H1 (cell line): ENCODE results near the gene SKIC8. TPM values are rescaled to one million over a fixed set of nuclear protein-coding genes. Genes with fewer than 3 reads are reported as not detected.

ENCODE experiments used
- CTCF ChIA-PET: fragments of 300-600 bp; sonication (Branson Sonifier 250); formaldehyde crosslinking; loops from one replicate; lab custom pipeline; 2021; ENCODE audit not compliant: partially characterized antibody; lab: Charles Lee
- POLR2A ChIA-PET: fragments of 300-600 bp; sonication (Branson Sonifier 250); formaldehyde crosslinking; loops from one replicate; lab custom pipeline; 2021; ENCODE audit warnings: inconsistent platforms; ENCODE audit not compliant: partially characterized antibody; lab: Charles Lee
- DNase-seq, 2 experiments: peaks; one replicate each; pipeline versions ENCODE4 v3.0.0 to v3.0.0-alpha.2; 2010 to 2022; ENCODE audit warnings: low spot score in 2 of 2, low read depth in 1 of 2, mixed read lengths in 1 of 2
- FAIRE-seq: peaks from 2 replicates; lab custom pipeline; 2011; peaks lifted over from hg19 to GRCh38; lab: Jason Lieb, UNC
- H2AFZ ChIP-seq: 2 replicates; pipeline ENCODE4 v1.8.1; 2012; ENCODE audit warnings: low read length, inconsistent platforms
- H2AK5ac ChIP-seq: 2 replicates; pipeline ENCODE4 v1.6.1; 2013; ENCODE audit warnings: low read depth, low read length
- H2BK120ac ChIP-seq: replicated peaks from 2 replicates; pipeline ENCODE3; 2013; ENCODE audit warnings: low read depth, low read length, inconsistent platforms
- H2BK12ac ChIP-seq: 2 replicates; pipeline ENCODE4 v1.6.1; 2013; ENCODE audit warnings: low read depth, low read length
- H2BK15ac ChIP-seq: 2 replicates; pipeline ENCODE4 v1.6.1; 2013; ENCODE audit warnings: low read length
- H2BK20ac ChIP-seq: 2 replicates; pipeline ENCODE4 v1.6.1; 2013; ENCODE audit warnings: low read length
- H2BK5ac ChIP-seq: 2 replicates; pipeline ENCODE4 v1.6.1; 2013; ENCODE audit warnings: low read depth, low read length
- H3K14ac ChIP-seq: 2 replicates; pipeline ENCODE4 v1.6.1; 2013; ENCODE audit warnings: inconsistent platforms; ENCODE audit not compliant: insufficient read length
- H3K18ac ChIP-seq: 2 replicates; pipeline ENCODE4 v1.6.1; 2013; ENCODE audit warnings: low read length; ENCODE audit errors: extremely low read depth
- H3K23ac ChIP-seq: 2 replicates; pipeline ENCODE4 v1.6.1; 2013; ENCODE audit warnings: inconsistent platforms; ENCODE audit not compliant: insufficient read length
- H3K23me2 ChIP-seq: 2 replicates; pipeline ENCODE4 v1.6.1; 2013; ENCODE audit warnings: low read depth, low read length
- H3K27ac ChIP-seq: 2 replicates; pipeline ENCODE4 v1.6.1; 2011; ENCODE audit warnings: low read depth, low read length, inconsistent platforms
- H3K27me3 ChIP-seq, 4 experiments: replicated peaks in 1 of 4; 1 replicate in 1 of 4; 2 replicates in 3 of 4; pipeline versions ENCODE4 v1.6.1 to v1.8.1; 2011 to 2013; ENCODE audit warnings: low read length in 3 of 4, mild to moderate bottlenecking in 3 of 4, inconsistent platforms in 2 of 4, mixed read lengths in 2 of 4, moderate library complexity in 1 of 4; ENCODE audit not compliant: control insufficient read depth in 3 of 4, insufficient read depth in 3 of 4; ENCODE audit errors: extremely low read depth in 1 of 4
- H3K36me3 ChIP-seq, 4 experiments: 2 replicates each; pipeline versions ENCODE4 v1.6.1 to v1.8.1; 2011 to 2013; ENCODE audit warnings: mild to moderate bottlenecking in 4 of 4, low read length in 3 of 4, moderate library complexity in 2 of 4, control low read depth in 1 of 4, inconsistent platforms in 1 of 4; ENCODE audit not compliant: insufficient read depth in 4 of 4, control insufficient read depth in 2 of 4
- H3K4ac ChIP-seq: replicated peaks from 2 replicates; pipeline ENCODE3; 2013; ENCODE audit warnings: low read length, low read depth, mixed read lengths, inconsistent platforms; ENCODE audit not compliant: insufficient read length
- H3K4me1 ChIP-seq, 4 experiments: replicated peaks in 1 of 4; 1 replicate in 1 of 4; 2 replicates in 3 of 4; pipeline versions ENCODE4 v1.6.1 to v1.8.1; 2011 to 2013; ENCODE audit warnings: low read length in 3 of 4, inconsistent platforms in 2 of 4, mixed read lengths in 1 of 4; ENCODE audit not compliant: insufficient read depth in 4 of 4, control insufficient read depth in 3 of 4
- H3K4me2 ChIP-seq, 2 experiments: 2 replicates each; pipeline versions ENCODE4 v1.6.1 to v1.8.1; 2011 to 2013; ENCODE audit warnings: low read depth in 2 of 2, low read length in 2 of 2, control low read depth in 1 of 2, inconsistent platforms in 1 of 2, mild to moderate bottlenecking in 1 of 2; ENCODE audit not compliant: insufficient read depth in 1 of 2
- H3K4me3 ChIP-seq, 4 experiments: fragments of 200-600, 300-600 bp in 1 of 4; sonication (generic), shearing (Covaris generic), sonication (Bioruptor Twin) in 1 of 4; 2 replicates each; pipeline versions ENCODE4 v1.5.1 to v1.8.1; 2011 to 2016; ENCODE audit warnings: low read length in 4 of 4, low read depth in 3 of 4, control low read depth in 2 of 4, inconsistent platforms in 2 of 4, mild to moderate bottlenecking in 2 of 4, mixed read lengths in 1 of 4, moderate library complexity in 1 of 4; ENCODE audit not compliant: insufficient read depth in 2 of 4; ENCODE audit errors: extremely low read depth in 1 of 4
- H3K56ac ChIP-seq: replicated peaks from 2 replicates; pipeline ENCODE3; 2013; ENCODE audit warnings: low read depth, mild to moderate bottlenecking, mixed read lengths, low read length, inconsistent platforms; ENCODE audit not compliant: insufficient read length
- H3K79me1 ChIP-seq: 2 replicates; pipeline ENCODE4 v1.6.1; 2013; ENCODE audit warnings: low read depth, low read length, control low read depth
- H3K79me2 ChIP-seq, 2 experiments: 2 replicates each; pipeline versions ENCODE4 v1.6.1 to v1.8.1; 2012 to 2013; ENCODE audit warnings: low read length in 2 of 2, mild to moderate bottlenecking in 2 of 2, inconsistent platforms in 1 of 2; ENCODE audit not compliant: insufficient read depth in 2 of 2, control insufficient read depth in 1 of 2
- H3K9ac ChIP-seq, 4 experiments: replicated peaks in 1 of 4; 1 replicate in 1 of 4; 2 replicates in 3 of 4; pipeline versions ENCODE4 v1.6.1 to v1.8.1; 2011 to 2013; ENCODE audit warnings: low read depth in 3 of 4, low read length in 3 of 4, control low read depth in 2 of 4, mild to moderate bottlenecking in 2 of 4, moderate library complexity in 2 of 4, inconsistent platforms in 1 of 4; ENCODE audit errors: extremely low read depth in 1 of 4
- H3K9me3 ChIP-seq, 2 experiments: 2 replicates each; pipeline versions ENCODE4 v1.6.1 to v1.8.1; 2012 to 2013; ENCODE audit warnings: mild to moderate bottlenecking in 2 of 2, moderate library complexity in 2 of 2, control low read depth in 1 of 2, inconsistent platforms in 1 of 2, low read depth in 1 of 2, low read length in 1 of 2, mixed read lengths in 1 of 2; ENCODE audit not compliant: insufficient read depth in 2 of 2
- H4K20me1 ChIP-seq, 2 experiments: replicated peaks in 1 of 2; 2 replicates each; pipeline versions ENCODE3 to v1.8.1; 2011 to 2013; ENCODE audit warnings: inconsistent platforms in 2 of 2, low read length in 2 of 2, mild to moderate bottlenecking in 1 of 2; ENCODE audit not compliant: insufficient read depth in 2 of 2, control insufficient read depth in 1 of 2
- H4K5ac ChIP-seq: 2 replicates; pipeline ENCODE4 v1.6.1; 2013; ENCODE audit warnings: low read length, low read depth, mixed read lengths, inconsistent platforms; ENCODE audit not compliant: insufficient read length
- H4K8ac ChIP-seq: 2 replicates; pipeline ENCODE4 v1.8.0; 2013; ENCODE audit warnings: mild to moderate bottlenecking, moderate library complexity, low read length, inconsistent platforms; ENCODE audit not compliant: insufficient read depth; ENCODE audit errors: extremely low read depth
- H4K91ac ChIP-seq: replicated peaks from 2 replicates; pipeline ENCODE3; 2013; ENCODE audit warnings: low read length, mixed read lengths, inconsistent platforms; ENCODE audit not compliant: insufficient read length
- ATF3 ChIP-seq: IDR thresholded peaks from 2 replicates; pipeline ENCODE4 v1.6.1; 2011; ENCODE audit warnings: low read depth, mild to moderate bottlenecking, low read length; ENCODE audit not compliant: insufficient read depth
- CEBPB ChIP-seq: IDR thresholded peaks from 2 replicates; pipeline ENCODE4 v1.6.1; 2012; ENCODE audit warnings: low read depth, low read length
- CTBP2 ChIP-seq: IDR thresholded peaks from 2 replicates; pipeline ENCODE4 v1.7.0; 2011; ENCODE audit warnings: borderline replicate concordance, mild to moderate bottlenecking, moderate library complexity, mixed read lengths, low read length; ENCODE audit not compliant: insufficient read depth, insufficient read length
- GABPA ChIP-seq: IDR thresholded peaks from 2 replicates; pipeline ENCODE4 v1.6.1; 2011; ENCODE audit warnings: mild to moderate bottlenecking, low read length, moderate library complexity, borderline replicate concordance; ENCODE audit not compliant: insufficient read depth
- NRF1 ChIP-seq: IDR thresholded peaks from 2 replicates; pipeline ENCODE4 v1.6.1; 2011; ENCODE audit warnings: mild to moderate bottlenecking, low read depth, low read length, improper control_type of control experiment
- PHF8 ChIP-seq: fragments of 200-600 bp; sonication (generic); conservative IDR thresholded peaks from 2 replicates; pipeline ENCODE4 v1.7.1; 2012; ENCODE audit warnings: low read depth, mild to moderate bottlenecking, inconsistent platforms, low read length, moderate library complexity
- POLR2A ChIP-seq, 2 experiments: IDR thresholded peaks; 1 replicate in 1 of 2; 2 replicates in 1 of 2; pipeline ENCODE4 v1.6.1; 2011; ENCODE audit warnings: low read depth in 2 of 2, low read length in 2 of 2, mild to moderate bottlenecking in 2 of 2; ENCODE audit errors: control extremely low read depth in 1 of 2
- RAD21 ChIP-seq, 2 experiments: IDR thresholded peaks in 1 of 2; conservative IDR thresholded peaks in 1 of 2; 2 replicates each; pipeline ENCODE4 v1.6.1; 2011; ENCODE audit warnings: low read depth in 2 of 2, low read length in 2 of 2, improper control_type of control experiment in 1 of 2, inconsistent platforms in 1 of 2, mild to moderate bottlenecking in 1 of 2, moderate library complexity in 1 of 2
- RNF2 ChIP-seq: fragments of 200-900, 300-1000 bp; sonication (generic); IDR thresholded peaks from 2 replicates; pipeline ENCODE4 v1.7.1; 2016; ENCODE audit warnings: borderline replicate concordance, low read depth, mild to moderate bottlenecking, antibody characterized with exemption, low read length; ENCODE audit not compliant: poor library complexity, severe bottlenecking; ENCODE audit errors: missing control alignments
- SP4 ChIP-seq: IDR thresholded peaks from 2 replicates; pipeline ENCODE4 v1.6.1; 2012; ENCODE audit warnings: low read length, inconsistent platforms
- SRF ChIP-seq: IDR thresholded peaks from 2 replicates; pipeline ENCODE4 v1.6.1; 2011; ENCODE audit warnings: mild to moderate bottlenecking, low read depth, low read length, moderate library complexity
- WGBS, 2 experiments: shearing (Covaris generic) in 1 of 2; methylation state at CpG; one replicate each; pipeline versions ENCODE4 v1.1.6 to v1.1.7; 2013 to 2015; ENCODE audit warnings: low lambda C conversion rate in 2 of 2, mixed read lengths in 2 of 2, inconsistent platforms in 1 of 2, low coverage in 1 of 2, missing lambda C conversion rate in 1 of 2; ENCODE audit not compliant: insufficient replicate concordance in 2 of 2, insufficient coverage in 1 of 2, insufficient read length in 1 of 2; ENCODE audit errors: extremely low coverage in 1 of 2, missing lambda C conversion rate in 1 of 2; 5-methylcytosine and 5-hydroxymethylcytosine counted together
- polyA plus RNA-seq, 7 experiments: library from polyadenylated mRNA; depleted of rRNA in 3 of 7; stranded (reverse) in 5 of 7; unstranded in 2 of 7; fragments of >200 nt in 5 of 7; fragments of 200-250 nt in 2 of 7; gene quantifications; 1 replicate in 5 of 7; 2 replicates in 1 of 7; 4 replicates in 1 of 7; pipeline versions ENCODE4 v1.2.1 to v1.2.3, GENCODE V29; 2011 to 2013; ENCODE audit warnings: missing spikeins in 2 of 7, mixed read lengths in 2 of 7
- total RNA-seq: library from RNA; stranded (reverse); fragmentation: NEBNext Ultra II Directional; extraction: Animal tissue kit (Norgen Biotek cat#: 25700); gene quantifications from 2 replicates; pipeline ENCODE4 v1.2.1, GENCODE V29; 2021
- TF ChIP-seq, protein P1 (sequence below): IDR thresholded peaks from 2 replicates; pipeline ENCODE4 v1.6.1; 2012; ENCODE audit warnings: inconsistent platforms

Gene SKIC8
- total and polyA plus RNA-seq, 2 of the 8 experiments (the other 6 are each of a cell fraction or from before 2014, with no cell fraction given), result 44.2 to 77.7 TPM

- Histone ChIP-seq H4K5ac (no peak overlapping the region), H3K23ac (no peak overlapping the region), H3K56ac (no peak overlapping the region), H2AFZ (no peak overlapping the region), H3K4me1 (no peaks in the 10 kb centered on the region), H2BK12ac (no peak overlapping the region), H3K18ac (no peak overlapping the region), H3K4me2 (no peak overlapping the region), H3K23me2 (no peaks in the 10 kb centered on the region; the same call in 1 of the 2 replicates), H3K14ac (no peak overlapping the region), H3K79me1 (no peaks in the 10 kb centered on the region), H3K79me2 (no peaks in the 10 kb centered on the region), H2BK20ac (no peak overlapping the region), H4K20me1 (no peaks in the 10 kb centered on the region), H3K9ac (no peak overlapping the region), H3K27me3 (no peaks in the 10 kb centered on the region; a peak in 1 of 7 replicates), H2AK5ac (no peak overlapping the region), H2BK5ac (no peak overlapping the region), H2BK120ac (no peak overlapping the region), H3K4ac (no peak overlapping the region), H3K27ac (no peak overlapping the region), H4K91ac (no peak overlapping the region), H4K8ac (no peak overlapping the region), H3K36me3 (no peaks in the 10 kb centered on the region), H3K9me3 (no peaks in the 10 kb centered on the region), H2BK15ac (no peak overlapping the region), H3K4me3 (no peak overlapping the region)
- ChIA-PET CTCF (interaction anchor here (1.4 to 7.7 kb wide), 4 partner anchors 17 to 258 kb away, joined by 3 to 48 read pairs (median 7); no protein-coding TSS in a partner anchor), POLR2A (interaction anchor here (0.7 kb wide), 1 partner anchor 156 kb away, joined by 3 read pairs; no protein-coding TSS in a partner anchor)
- FAIRE-seq, result no peak
- WGBS, 2 experiments, result 91% methylated on average over 3 of the region's 3 CpGs; no CpG with 5 or more reads in 1 of the 2 experiments
- no peak for DNase-seq
- TF ChIP-seq PHF8 (no peak), CEBPB (no peak), GABPA (no peak), RAD21 (IDR thresholded peaks at IDR 0.05 in 1 of 2, conservative IDR thresholded peaks at IDR 0.05 in 1 of 2; ENCODE audit: low read depth in 2 of 2, low read length in 2 of 2) (no peak), ATF3 (no peak), POLR2A (IDR thresholded peaks at IDR 0.05; ENCODE audit: control extremely low read depth in 1 of 2, low read depth in 2 of 2, low read length in 2 of 2) (no peak), SP4 (no peak), CTBP2 (no peak), SRF (no peak), NRF1 (no peak), RNF2 (no peak)
- TF ChIP-seq, protein P1, sequence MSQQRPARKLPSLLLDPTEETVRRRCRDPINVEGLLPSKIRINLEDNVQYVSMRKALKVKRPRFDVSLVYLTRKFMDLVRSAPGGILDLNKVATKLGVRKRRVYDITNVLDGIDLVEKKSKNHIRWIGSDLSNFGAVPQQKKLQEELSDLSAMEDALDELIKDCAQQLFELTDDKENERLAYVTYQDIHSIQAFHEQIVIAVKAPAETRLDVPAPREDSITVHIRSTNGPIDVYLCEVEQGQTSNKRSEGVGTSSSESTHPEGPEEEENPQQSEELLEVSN, result no peak
Measured at GRCh38 chr15:78257681-78258080, 41.7 kb downstream of the SKIC8 start.
